Measurements from ENCODE around the gene ANKDD1B. TPM values are rescaled to one million over a fixed set of nuclear protein-coding genes. Genes with fewer than 3 reads are reported as not detected.

Gene ANKDD1B
- total RNA-seq, 1 experiment from 2014 or later, result 0.84 TPM

GRCh38 chr5:75627801-75628200 is 16.5 kb downstream of the ANKDD1B start:
- H3K9me3 ChIP-seq (ENCODE audit: control insufficient read depth in 1 of 2, insufficient read depth in 1 of 2, low read depth in 1 of 2, low read length in 2 of 2), result no peaks in the 10 kb centered on the region
- H3K36me3 ChIP-seq (ENCODE audit: control insufficient read depth in 1 of 2, insufficient read depth in 2 of 2, low read length in 2 of 2), result no peaks in the 10 kb centered on the region
- TF ChIP-seq EZH2 (IDR thresholded peaks at IDR 0.05) (no peak), ZFX (IDR thresholded peaks at IDR 0.05) (no peak), FOSL1 (IDR thresholded peaks at IDR 0.05; ENCODE audit: low read depth) (no peak), TCF7L2 (IDR thresholded peaks at IDR 0.05; ENCODE audit: borderline replicate concordance, extremely low read depth, insufficient read depth, insufficient read length) (no peak), EGR1 (IDR thresholded peaks at IDR 0.05; ENCODE audit: low read depth) (no peak), SP1 (IDR thresholded peaks at IDR 0.05; ENCODE audit: low read depth) (no peak), POLR2AphosphoS5 (IDR thresholded peaks at IDR 0.05; ENCODE audit: low read depth, low read length) (no peak), EZH2phosphoT487 (IDR thresholded peaks at IDR 0.05; ENCODE audit: borderline replicate concordance) (no peak), SRF (IDR thresholded peaks at IDR 0.05; ENCODE audit: low read depth) (no peak), RAD21 (IDR thresholded peaks at IDR 0.05; ENCODE audit: low read depth) (no peak)
- TF ChIP-seq, protein P1, sequence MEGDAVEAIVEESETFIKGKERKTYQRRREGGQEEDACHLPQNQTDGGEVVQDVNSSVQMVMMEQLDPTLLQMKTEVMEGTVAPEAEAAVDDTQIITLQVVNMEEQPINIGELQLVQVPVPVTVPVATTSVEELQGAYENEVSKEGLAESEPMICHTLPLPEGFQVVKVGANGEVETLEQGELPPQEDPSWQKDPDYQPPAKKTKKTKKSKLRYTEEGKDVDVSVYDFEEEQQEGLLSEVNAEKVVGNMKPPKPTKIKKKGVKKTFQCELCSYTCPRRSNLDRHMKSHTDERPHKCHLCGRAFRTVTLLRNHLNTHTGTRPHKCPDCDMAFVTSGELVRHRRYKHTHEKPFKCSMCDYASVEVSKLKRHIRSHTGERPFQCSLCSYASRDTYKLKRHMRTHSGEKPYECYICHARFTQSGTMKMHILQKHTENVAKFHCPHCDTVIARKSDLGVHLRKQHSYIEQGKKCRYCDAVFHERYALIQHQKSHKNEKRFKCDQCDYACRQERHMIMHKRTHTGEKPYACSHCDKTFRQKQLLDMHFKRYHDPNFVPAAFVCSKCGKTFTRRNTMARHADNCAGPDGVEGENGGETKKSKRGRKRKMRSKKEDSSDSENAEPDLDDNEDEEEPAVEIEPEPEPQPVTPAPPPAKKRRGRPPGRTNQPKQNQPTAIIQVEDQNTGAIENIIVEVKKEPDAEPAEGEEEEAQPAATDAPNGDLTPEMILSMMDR (IDR thresholded peaks at IDR 0.05 in 2 of 3, conservative IDR thresholded peaks at IDR 0.05 in 1 of 3; ENCODE audit: borderline replicate concordance in 1 of 3, insufficient read depth in 1 of 3, low read depth in 2 of 3, low read length in 2 of 3), result no peak
- BruUV-seq (replicated peaks), result no TSS peak
- ATAC-seq, result no peak
- H3K9me2 ChIP-seq (ENCODE audit: insufficient read depth), result no peaks in the 10 kb centered on the region
- ChIA-PET POLR2A (no interaction called here), RAD21 (ENCODE audit: low non-redundant PET in 1 of 2, low total read pairs in 2 of 2, uncharacterized antibody in 2 of 2, unreplicated experiment in 2 of 2) (no interaction called here), CTCF (no interaction called here)
- no peak overlapping the region for H3K9ac ChIP-seq (ENCODE audit: low read length)
- H3K27ac ChIP-seq (ENCODE audit: low read depth, low read length), result no peak overlapping the region
- intact Hi-C loops (cut with micrococcal nuclease), result no loop called here
- H2AFZ ChIP-seq (ENCODE audit: low read depth, low read length, poor library complexity, severe bottlenecking), result no peak overlapping the region
- H3K4me3 ChIP-seq (replicated peaks in 1 of 2; ENCODE audit: low read depth in 1 of 2, low read length in 2 of 2), result no peak overlapping the region
- no peaks in the 10 kb centered on the region for H4K20me1 ChIP-seq (ENCODE audit: insufficient read depth)
- no peaks in the 10 kb centered on the region for H3K4me1 ChIP-seq (ENCODE audit: control insufficient read depth in 1 of 2, insufficient read depth in 2 of 2, low read length in 2 of 2)
- no peak for DNase-seq (ENCODE audit: low read depth, low spot score)
- H3K27me3 ChIP-seq (ENCODE audit: insufficient read depth, low read length), result no peaks in the 10 kb centered on the region
- H3K79me2 ChIP-seq (ENCODE audit: insufficient read depth, low read length), result no peaks in the 10 kb centered on the region
- no peak overlapping the region for H3K4me2 ChIP-seq (ENCODE audit: low read length)

Measured in HCT116 (cell line).